ENCODE data around the gene INF2. TPM values are rescaled to one million over a fixed set of nuclear protein-coding genes. Genes with fewer than 3 reads are reported as not detected.
A peak's percentile ranks its signal among the peaks of the same experiment; 100 is the strongest.

INF2 gene
- total RNA-seq, 1 donor from 2014 or later, result 126 TPM

- no peak for TF ChIP-seq EZH2 (IDR thresholded peaks at IDR 0.05; ENCODE audit: insufficient read depth, low read length)
- TF ChIP-seq CTCF (IDR thresholded peaks at IDR 0.05; ENCODE audit: insufficient read depth, low read depth, low read length), result no peak
- Mint-ChIP-seq H3K4me1 (ENCODE audit: low read depth, unreplicated experiment) (no peaks in the 10 kb centered on the region), H3K27ac (ENCODE audit: unreplicated experiment) (no peak overlapping the region), H3K4me3 (ENCODE audit: unreplicated experiment) (no peak overlapping the region), H3K9me3 (ENCODE audit: unreplicated experiment) (no peaks in the 10 kb centered on the region), H3K36me3 (ENCODE audit: low read depth, unreplicated experiment) (peaks cover 3% of the 10 kb centered on the region), H3K27me3 (ENCODE audit: low read depth, unreplicated experiment) (peaks cover 4% of the 10 kb centered on the region)
- Histone ChIP-seq H3K36me3 (ENCODE audit: insufficient read depth, low read length) (no peaks in the 10 kb centered on the region), H3K27me3 (ENCODE audit: insufficient read depth, low read length) (no peaks in the 10 kb centered on the region), H3K4me1 (ENCODE audit: insufficient read depth, low read length) (peaks cover 8% of the 10 kb centered on the region), H3K79me2 (ENCODE audit: insufficient read depth, low read length) (no peaks in the 10 kb centered on the region), H4K20me1 (ENCODE audit: insufficient read depth, low read length) (no peaks in the 10 kb centered on the region), H2AFZ (ENCODE audit: low read depth, low read length) (peak overlapping the region; percentile 66), H3K4me3 (ENCODE audit: insufficient read depth, low read depth, low read length) (no peak overlapping the region), H3K4me2 (ENCODE audit: low read length) (no peak overlapping the region), H3K9me3 (ENCODE audit: insufficient read depth, low read depth, low read length) (no peaks in the 10 kb centered on the region), H3K9ac (ENCODE audit: low read length) (no peak overlapping the region), H3K27ac (ENCODE audit: low read depth, low read length) (no peak overlapping the region)
- FAIRE-seq (no peak), DNase-seq (ENCODE audit: low read depth) (no peak)
These were observed 46.6 kb downstream of the INF2 start for GRCh38 chr14:104735830-104736642.

DNA sequence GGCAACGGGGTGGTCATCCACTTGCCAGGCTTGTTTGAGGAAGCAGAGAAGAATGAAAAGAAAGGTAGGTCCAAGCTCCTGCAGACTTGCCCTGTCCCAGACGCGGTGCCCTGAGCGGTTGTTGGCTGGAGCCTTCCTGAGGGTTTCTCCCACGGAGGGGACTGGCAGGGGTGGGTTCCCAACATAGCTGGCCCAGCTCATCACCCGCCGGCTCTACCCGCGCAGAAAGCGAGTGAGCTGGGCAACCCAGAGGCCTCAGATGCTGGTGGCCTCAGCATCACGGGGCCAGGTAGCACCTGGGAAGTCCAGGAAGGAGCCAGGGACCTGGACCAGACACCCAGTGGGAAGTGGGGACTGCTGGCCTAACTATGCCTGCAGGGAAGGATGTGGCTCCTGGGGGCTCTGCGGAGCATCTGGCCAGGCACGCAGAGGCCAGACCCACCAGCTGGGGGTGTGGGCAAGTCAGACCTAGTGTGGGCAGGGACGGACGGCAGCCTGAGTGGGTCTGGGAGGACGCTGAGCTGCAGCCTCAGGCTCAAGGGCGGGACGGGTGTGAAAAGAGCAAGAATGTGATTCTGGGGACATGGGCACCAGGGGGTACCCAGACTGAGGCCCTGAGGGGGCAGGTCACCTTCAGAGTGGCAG lies 49.1 kb downstream of the INF2 start:
- peaks cover 10% of the 10 kb centered on the region for H3K4me1 ChIP-seq (ENCODE audit: insufficient read depth, low read length)
- DNase-seq (ENCODE audit: low read depth), result no peak
- no peak overlapping the region for H3K9ac ChIP-seq (ENCODE audit: low read length)
- Mint-ChIP-seq H3K36me3 (ENCODE audit: low read depth, unreplicated experiment) (peaks cover 3% of the 10 kb centered on the region), H3K27me3 (ENCODE audit: low read depth, unreplicated experiment) (peaks cover 3% of the 10 kb centered on the region), H3K9me3 (ENCODE audit: unreplicated experiment) (no peaks in the 10 kb centered on the region), H3K27ac (ENCODE audit: unreplicated experiment) (no peak overlapping the region), H3K4me3 (ENCODE audit: unreplicated experiment) (no peak overlapping the region), H3K4me1 (ENCODE audit: low read depth, unreplicated experiment) (peaks cover 9% of the 10 kb centered on the region)
- H3K4me3 ChIP-seq (ENCODE audit: insufficient read depth, low read depth, low read length), result no peak overlapping the region
- H3K9me3 ChIP-seq (ENCODE audit: insufficient read depth, low read depth, low read length), result no peaks in the 10 kb centered on the region
- H3K4me2 ChIP-seq (ENCODE audit: low read length), result no peak overlapping the region
- H3K27ac ChIP-seq (ENCODE audit: low read depth, low read length), result no peak overlapping the region
- H3K79me2 ChIP-seq (ENCODE audit: insufficient read depth, low read length), result no peaks in the 10 kb centered on the region
- no peaks in the 10 kb centered on the region for H3K27me3 ChIP-seq (ENCODE audit: insufficient read depth, low read length)
- H4K20me1 ChIP-seq (ENCODE audit: insufficient read depth, low read length), result no peaks in the 10 kb centered on the region
- H2AFZ ChIP-seq (ENCODE audit: low read depth, low read length), result no peak overlapping the region
- H3K36me3 ChIP-seq (ENCODE audit: insufficient read depth, low read length), result no peaks in the 10 kb centered on the region
- FAIRE-seq, result no peak
- TF ChIP-seq EZH2 (IDR thresholded peaks at IDR 0.05; ENCODE audit: insufficient read depth, low read length), result no peak
- no peak for TF ChIP-seq CTCF (IDR thresholded peaks at IDR 0.05; ENCODE audit: insufficient read depth, low read depth, low read length)

DNA sequence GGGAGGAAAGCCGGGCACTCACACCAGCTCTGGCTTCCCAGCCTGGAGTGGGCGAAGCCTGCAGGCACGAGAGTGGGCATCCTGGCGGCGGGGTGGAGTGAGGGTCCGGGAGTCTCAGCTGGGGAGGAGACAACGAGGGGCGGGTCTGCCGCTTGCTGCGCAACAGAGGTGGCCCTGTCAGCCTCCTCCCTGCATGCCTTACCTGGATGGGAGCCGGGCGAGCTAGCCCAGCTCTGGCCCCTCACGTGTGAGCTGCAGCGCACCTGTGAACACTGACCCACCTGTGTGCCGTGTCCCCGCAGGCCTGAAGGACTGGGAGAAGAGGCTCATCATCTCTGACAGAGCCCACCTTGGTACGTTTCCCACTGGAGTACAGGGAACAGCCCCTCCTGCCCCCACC lies 49.6 kb downstream of the INF2 start:
- TF ChIP-seq EZH2 (IDR thresholded peaks at IDR 0.05; ENCODE audit: insufficient read depth, low read length) (no peak), CTCF (IDR thresholded peaks at IDR 0.05; ENCODE audit: insufficient read depth, low read depth, low read length) (no peak)
- H3K9me3 Mint-ChIP-seq (ENCODE audit: unreplicated experiment), result no peaks in the 10 kb centered on the region
- Histone ChIP-seq H3K9ac (ENCODE audit: low read length) (no peak overlapping the region), H3K4me2 (ENCODE audit: low read length) (no peak overlapping the region), H2AFZ (ENCODE audit: low read depth, low read length) (no peak overlapping the region), H3K4me1 (ENCODE audit: insufficient read depth, low read length) (peaks cover 12% of the 10 kb centered on the region), H3K36me3 (ENCODE audit: insufficient read depth, low read length) (no peaks in the 10 kb centered on the region), H3K4me3 (ENCODE audit: insufficient read depth, low read depth, low read length) (no peak overlapping the region), H3K79me2 (ENCODE audit: insufficient read depth, low read length) (no peaks in the 10 kb centered on the region), H3K27me3 (ENCODE audit: insufficient read depth, low read length) (no peaks in the 10 kb centered on the region), H3K9me3 (ENCODE audit: insufficient read depth, low read depth, low read length) (no peaks in the 10 kb centered on the region), H3K27ac (ENCODE audit: low read depth, low read length) (no peak overlapping the region), H4K20me1 (ENCODE audit: insufficient read depth, low read length) (no peaks in the 10 kb centered on the region)
- no peak for DNase-seq (ENCODE audit: low read depth)
- H3K4me3 Mint-ChIP-seq (ENCODE audit: unreplicated experiment), result no peak overlapping the region
- peaks cover 3% of the 10 kb centered on the region for H3K36me3 Mint-ChIP-seq (ENCODE audit: low read depth, unreplicated experiment)
- H3K4me1 Mint-ChIP-seq (ENCODE audit: low read depth, unreplicated experiment), result peaks cover 12% of the 10 kb centered on the region
- H3K27ac Mint-ChIP-seq (ENCODE audit: unreplicated experiment), result no peak overlapping the region
- FAIRE-seq, result no peak
- H3K27me3 Mint-ChIP-seq (ENCODE audit: low read depth, unreplicated experiment), result peaks cover 3% of the 10 kb centered on the region
